ENCODE data around the gene ANXA2R. TPM values are rescaled to one million over a fixed set of nuclear protein-coding genes. Genes with fewer than 3 reads are reported as not detected.

ANXA2R gene
- total RNA-seq, 1 experiment from 2014 or later = 3.6 TPM

DNA sequence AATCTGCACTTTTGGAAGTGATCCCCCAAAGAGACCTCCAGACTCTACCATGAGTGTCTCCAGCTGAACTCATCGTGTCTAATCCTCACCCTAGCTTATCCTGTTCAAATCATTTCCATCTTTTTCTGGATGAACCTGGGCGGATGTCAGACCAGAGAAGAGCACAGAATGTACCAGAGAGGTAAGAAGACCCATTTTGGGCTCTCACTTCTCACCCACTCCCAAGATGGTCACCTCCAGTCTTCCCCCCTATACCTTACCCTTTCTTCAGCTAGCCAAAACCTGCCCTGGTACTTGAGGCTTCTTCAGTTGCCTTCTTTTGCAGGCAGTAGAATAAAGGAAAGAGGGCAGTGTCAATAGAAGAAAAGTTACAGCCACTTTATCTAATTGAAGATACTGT lies 27.9 kb upstream of the ANXA2R start:
- no peaks in the 10 kb centered on the region for H3K9me3 ChIP-seq (ENCODE audit: insufficient read depth, low read depth)
- no peak for DNase-seq
- CTCF ChIA-PET = interaction anchor here (0.6 to 1.4 kb wide), 6 partner anchors 19 to 257 kb away, joined by 3 to 7 read pairs (median 4); partner anchors contain the start of gene ZNF131
- peaks cover 39% of the 10 kb centered on the region; the same call in 1 of the 2 replicates for H3F3A ChIP-seq (ENCODE audit: insufficient read depth, low read depth)
- H3K4me3 ChIP-seq = peak overlapping the region; percentile 75
- H3K9me2 ChIP-seq (ENCODE audit: insufficient read depth) = no peaks in the 10 kb centered on the region
- no peaks in the 10 kb centered on the region for H4K20me1 ChIP-seq (ENCODE audit: insufficient read depth)
- H3K4me2 ChIP-seq = peak overlapping the region; percentile 78
- no TSS peak for BruUV-seq (replicated peaks)
- TF ChIP-seq EZH2 (IDR thresholded peaks at IDR 0.05; ENCODE audit: low read depth) (no peak), CTCF (conservative IDR thresholded peaks at IDR 0.05) (no peak)
- intact Hi-C loops (cut with micrococcal nuclease; ENCODE audit: unreplicated experiment) = loop anchor here (5.0 kb wide), 1 partner anchor 414 kb away; the partner anchor contains the start of gene TMEM267
- peaks cover 27% of the 10 kb centered on the region for H3K4me1 ChIP-seq (replicated peaks; ENCODE audit: insufficient read depth)
- POLR2A ChIA-PET (ENCODE audit: unreplicated experiment) = interaction anchor here (0.7 kb wide), 2 partner anchors 159 to 180 kb away, joined by 3 to 8 read pairs; no protein-coding TSS in a partner anchor
- peaks cover 33% of the 10 kb centered on the region for H3K79me2 ChIP-seq (ENCODE audit: low read depth)
- H3K36me3 ChIP-seq (ENCODE audit: low read depth) = no peaks in the 10 kb centered on the region
- H3K27ac ChIP-seq = peak overlapping the region; percentile 84
- H3K27me3 ChIP-seq (ENCODE audit: insufficient read depth, low read depth) = no peaks in the 10 kb centered on the region
- H2AFZ ChIP-seq = peak overlapping the region; percentile 100

GRCh38 chr5:43066799-43067741 lies 27.0 kb upstream of the ANXA2R start:
- Histone ChIP-seq H3K79me2 (ENCODE audit: low read depth) (peaks cover 33% of the 10 kb centered on the region), H2AFZ (peak overlapping the region; percentile 100), H3K9me2 (ENCODE audit: insufficient read depth) (no peaks in the 10 kb centered on the region), H3K36me3 (ENCODE audit: low read depth) (no peaks in the 10 kb centered on the region), H3K4me3 (peak overlapping the region; percentile 75), H3K9me3 (ENCODE audit: insufficient read depth, low read depth) (no peaks in the 10 kb centered on the region), H3F3A (ENCODE audit: insufficient read depth, low read depth) (peaks cover 42% of the 10 kb centered on the region; the same call in 1 of the 2 replicates), H3K4me2 (peak overlapping the region; percentile 78), H4K20me1 (ENCODE audit: insufficient read depth) (no peaks in the 10 kb centered on the region), H3K27me3 (ENCODE audit: insufficient read depth, low read depth) (no peaks in the 10 kb centered on the region), H3K4me1 (replicated peaks; ENCODE audit: insufficient read depth) (peaks cover 27% of the 10 kb centered on the region), H3K27ac (peak overlapping the region; percentile 84)
- no TSS peak for BruUV-seq (replicated peaks)
- ChIA-PET CTCF (interaction anchor here (0.5 to 1.4 kb wide), 4 partner anchors 54 to 452 kb away, joined by 3 to 10 read pairs (median 4); partner anchors contain the start of gene ZNF131), POLR2A (ENCODE audit: unreplicated experiment) (interaction anchor here (0.7 kb wide), 3 partner anchors 24 to 179 kb away, joined by 3 to 8 read pairs (median 3); no protein-coding TSS in a partner anchor)
- TF ChIP-seq CTCF (conservative IDR thresholded peaks at IDR 0.05) = no peak
- no peak for TF ChIP-seq EZH2 (IDR thresholded peaks at IDR 0.05; ENCODE audit: low read depth)
- peak; percentile 91 to 93 for DNase-seq
- intact Hi-C loops (cut with micrococcal nuclease; ENCODE audit: unreplicated experiment) = loop anchor here (1.0 to 5.0 kb wide), 5 partner anchors 38 to 490 kb away; partner anchors contain the start of genes C5orf34, PAIP1 and TMEM267

All from PC-9 (cell line).